Measurements from ENCODE around the gene NELFA.

The NELFA gene

DNA sequence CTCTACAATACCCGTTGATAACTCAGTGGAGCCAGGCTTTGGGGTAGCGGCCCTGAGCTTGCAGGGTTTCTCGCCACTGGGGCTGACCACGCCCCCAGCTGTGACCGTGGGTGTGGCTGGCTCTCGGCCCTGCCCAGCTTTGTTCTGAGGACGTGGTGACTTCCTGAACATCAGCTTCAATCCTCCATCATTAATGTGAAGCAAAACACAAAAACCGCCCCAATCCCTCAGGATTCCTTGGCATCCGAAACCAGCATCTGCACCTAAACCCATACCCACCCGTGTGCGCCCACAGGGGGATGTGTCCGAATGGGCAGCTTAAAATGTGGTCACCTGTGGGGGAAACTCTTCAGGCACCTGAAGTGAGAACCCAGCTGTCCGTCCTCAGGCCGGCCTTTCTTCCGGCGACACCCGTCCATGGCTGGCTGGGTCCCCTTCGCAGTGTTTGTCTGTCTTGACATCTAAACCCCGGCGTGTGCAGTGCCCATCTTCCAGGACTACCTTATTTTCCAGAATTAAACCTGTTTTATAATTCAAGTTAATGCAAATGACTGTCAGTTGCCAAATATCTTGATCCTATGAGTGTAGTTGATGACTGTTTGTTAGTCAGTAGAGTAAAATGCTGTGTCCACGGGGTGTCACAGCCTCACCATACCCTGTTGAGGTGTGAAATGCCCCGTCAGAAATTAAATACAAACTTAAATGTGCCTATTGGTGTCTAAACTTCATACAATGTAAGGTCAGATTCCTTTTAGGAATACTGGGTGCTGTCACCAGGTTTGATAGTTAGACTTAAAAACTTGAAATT lies 27.3 kb downstream of the NELFA start:
- DNase-seq: no peak

DNA sequence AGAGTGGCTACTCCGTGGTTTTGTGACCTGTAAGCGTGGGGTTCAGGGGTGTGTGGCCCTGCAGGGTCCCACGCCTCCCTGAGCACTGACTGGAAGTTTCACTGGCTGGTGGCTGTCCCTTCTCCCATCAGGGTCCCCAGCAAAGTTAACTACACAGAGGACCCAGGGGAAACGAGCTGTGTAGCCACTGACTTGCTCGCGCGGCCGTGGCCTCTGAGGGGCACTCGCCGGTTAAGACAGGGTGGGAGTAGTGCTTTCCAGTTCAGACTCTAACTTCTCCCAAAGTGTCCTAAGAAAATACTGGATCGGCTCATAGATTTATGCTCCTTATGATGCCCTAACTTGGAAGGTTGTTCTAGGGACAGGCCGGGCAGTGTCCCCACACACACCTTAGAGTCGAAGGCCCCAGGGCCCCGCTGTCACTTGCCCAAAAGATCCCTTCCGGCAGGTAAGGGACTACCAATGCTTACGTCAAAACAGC lies 28.2 kb downstream of the NELFA start:
- DNase-seq: no peak

DNA sequence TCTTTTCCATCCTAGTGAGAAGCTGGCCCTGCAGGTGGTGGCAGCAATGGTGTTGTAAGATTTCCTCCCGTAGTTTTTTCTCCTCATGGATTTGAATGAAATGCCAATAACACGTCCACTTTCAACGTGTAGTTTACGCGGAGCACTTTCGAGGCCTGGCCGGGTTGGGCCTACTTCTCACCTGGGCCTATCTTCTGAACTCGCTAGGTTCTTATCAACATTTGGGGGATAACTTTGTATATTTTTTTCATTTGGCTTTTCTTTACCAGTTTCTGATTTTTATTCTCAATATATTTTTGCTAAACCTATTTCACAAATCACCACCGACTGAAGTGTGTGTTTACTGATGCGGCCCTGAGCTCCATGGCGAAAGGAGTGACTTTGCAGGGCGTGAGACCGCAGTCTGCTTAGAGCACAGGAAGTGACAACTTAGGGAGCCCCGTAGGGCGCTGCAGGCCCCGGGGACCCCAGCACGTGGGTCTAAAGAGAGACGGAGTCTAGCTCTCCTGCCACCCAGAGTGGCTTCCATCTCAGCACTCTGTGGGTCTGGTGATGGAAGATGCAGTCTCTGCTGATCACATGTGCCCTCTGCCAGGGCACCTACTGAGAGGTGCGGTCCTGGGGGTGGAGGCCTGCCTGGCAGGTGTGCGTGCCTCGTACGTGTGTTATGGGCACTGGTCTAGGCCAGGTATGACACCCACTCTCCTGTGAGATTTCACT lies 29.1 kb downstream of the NELFA start:
- DNase-seq: no peak

DNA sequence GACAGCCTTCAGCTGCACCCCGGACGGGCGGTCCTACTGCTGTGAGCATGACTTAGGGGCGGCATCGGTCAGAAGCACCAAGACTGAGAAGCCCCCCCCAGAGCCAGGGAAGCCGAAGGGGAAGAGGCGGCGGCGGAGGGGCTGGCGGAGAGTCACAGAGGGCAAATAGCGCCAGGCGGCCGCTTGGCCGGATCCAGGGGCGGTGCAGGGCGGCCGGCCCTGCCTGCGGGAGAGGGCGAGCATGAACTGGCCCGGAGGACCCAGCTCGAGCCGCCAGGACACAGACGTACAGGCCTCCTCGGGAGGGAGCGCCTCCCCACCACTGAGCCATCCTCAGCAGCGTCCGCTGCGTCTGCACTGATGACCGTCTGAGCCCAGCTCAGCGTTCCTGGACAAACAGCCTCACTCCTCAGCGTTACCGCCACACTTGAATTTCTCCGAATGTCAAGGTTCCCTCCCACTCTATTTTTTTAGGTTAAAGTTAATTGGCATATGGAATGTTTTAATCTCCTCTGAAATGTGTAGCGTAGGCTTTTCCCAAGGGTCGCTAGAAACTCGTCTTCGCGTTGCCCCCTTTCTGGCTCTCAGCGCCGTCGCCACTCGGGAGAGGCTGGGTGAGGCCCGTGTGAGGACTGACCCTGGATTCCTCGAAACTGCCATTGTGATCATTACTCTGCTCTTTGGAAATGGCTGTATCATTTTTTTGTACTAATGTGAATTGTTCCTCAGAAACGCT lies 29.9 kb downstream of the NELFA start:
- no peak for DNase-seq

DNA sequence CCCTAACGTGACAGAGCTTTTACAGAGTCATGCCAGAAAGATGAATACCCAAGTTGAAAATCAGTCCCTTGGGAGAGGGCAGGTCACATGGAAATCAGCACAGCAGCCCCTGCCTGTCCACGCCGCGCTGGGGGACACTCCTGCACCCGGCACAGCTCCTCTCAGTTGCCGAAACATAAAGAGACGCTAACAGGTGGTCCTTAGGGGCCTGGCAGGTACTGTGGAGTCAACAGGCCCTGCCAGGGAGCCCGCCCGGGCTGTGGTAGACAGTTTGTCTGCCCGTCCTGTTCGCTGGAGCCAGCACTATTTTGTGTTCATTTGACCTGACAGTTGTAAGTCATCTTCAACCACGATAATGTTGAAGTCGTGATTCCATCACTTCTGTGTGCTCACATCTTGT lies 30.5 kb downstream of the NELFA start:
- DNase-seq: no peak

DNA sequence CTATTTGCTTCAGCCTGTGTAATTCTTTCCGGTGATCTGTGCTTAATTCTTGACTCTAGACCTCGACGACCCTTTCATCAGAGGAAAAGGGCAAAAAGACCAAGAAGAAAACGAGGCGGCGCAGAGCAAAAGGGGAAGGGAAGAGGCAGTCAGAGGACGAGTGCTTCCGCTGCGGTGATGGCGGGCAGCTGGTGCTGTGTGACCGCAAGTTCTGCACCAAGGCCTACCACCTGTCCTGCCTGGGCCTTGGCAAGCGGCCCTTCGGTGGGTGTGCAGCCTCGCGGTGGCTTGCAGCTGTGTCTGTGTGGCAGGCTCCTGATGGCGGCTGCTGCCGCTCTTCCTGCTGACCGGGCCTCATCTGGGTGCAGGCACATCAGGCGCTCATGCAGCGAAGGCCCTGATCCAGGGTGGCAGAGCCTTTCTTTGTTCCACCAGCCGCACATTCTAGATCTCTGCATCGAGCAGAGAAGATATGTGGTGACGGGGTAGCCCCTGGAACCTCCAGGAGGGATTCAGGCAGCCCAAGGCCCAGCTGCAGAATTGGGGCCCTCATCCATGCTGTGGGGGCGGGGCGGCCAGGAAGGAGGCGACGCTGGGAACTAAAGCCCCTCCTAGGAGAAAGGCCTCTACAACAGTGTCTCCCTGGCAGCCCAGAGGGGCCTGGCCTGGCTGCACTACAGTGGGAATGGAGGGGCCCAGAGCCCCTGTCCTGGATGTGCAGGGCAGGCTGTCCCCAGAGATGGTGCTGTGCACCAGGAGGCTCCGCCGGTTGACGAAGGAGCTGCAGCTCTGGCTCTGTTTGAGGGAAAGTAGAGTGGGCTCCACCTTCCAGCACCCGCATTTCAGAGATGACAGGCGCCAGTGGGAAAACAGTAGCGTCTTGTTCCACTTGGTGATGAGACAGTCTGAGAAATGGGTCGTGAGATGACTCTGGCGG lies 32.1 kb downstream of the NELFA start:
- DNase-seq: no peak

DNA sequence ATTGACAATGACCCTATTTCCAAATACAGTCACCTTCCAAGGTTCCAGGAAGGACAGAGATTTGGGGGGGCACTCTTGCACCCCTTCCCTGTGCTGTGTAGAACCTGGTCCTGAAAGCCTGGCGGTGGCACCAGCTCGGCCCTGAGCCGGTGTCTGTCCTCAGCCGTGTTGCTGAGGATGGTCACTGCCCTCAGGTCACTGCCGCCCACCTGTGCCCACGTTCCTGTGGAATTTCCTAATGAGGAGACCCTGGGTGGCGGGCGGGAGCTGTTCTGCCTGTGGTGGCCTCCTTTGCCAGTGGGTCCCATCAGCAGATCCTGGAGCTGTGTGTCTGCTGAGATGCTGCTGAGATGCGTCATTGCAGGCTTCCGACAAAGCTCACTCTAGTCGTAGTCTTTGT lies 32.9 kb downstream of the NELFA start:
- no peak for DNase-seq

DNA sequence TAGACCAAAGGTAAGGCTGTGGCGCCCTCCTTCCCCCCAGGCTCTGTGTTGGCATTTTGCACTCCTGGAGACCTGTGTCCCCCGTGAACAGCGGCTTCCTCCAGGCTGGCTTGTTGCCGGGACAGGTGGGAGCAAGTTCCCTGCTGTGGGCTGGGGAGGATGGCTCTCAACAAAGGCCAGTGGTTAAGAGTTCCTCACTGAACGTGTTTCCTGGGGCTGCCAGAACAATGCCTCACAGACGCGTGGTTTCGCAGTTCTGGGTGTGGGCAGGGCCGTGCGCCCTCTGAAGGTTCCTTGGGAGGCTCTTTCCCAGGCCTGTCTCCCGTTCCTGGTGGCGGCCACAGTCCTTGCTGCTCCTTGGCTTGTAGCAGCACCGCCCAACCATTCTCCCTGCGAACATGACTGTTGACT lies 33.4 kb downstream of the NELFA start:
- no peak for DNase-seq

DNA sequence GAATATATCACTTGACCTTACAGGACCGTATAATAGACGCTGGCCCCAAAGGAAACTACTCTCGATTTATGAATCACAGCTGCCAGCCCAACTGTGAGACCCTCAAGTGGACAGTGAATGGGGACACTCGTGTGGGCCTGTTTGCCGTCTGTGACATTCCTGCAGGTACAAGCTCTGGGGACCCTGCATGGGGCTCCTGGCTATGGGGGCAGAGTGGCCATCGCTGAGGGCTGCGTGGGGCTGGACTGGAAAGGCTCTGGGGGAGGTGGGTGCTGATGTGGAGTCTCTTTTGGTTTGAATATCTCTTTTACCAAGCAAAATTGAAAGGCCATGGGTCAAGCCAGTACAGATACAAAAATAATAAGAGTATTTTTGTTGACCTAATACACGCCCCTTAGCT lies 33.9 kb downstream of the NELFA start:
- DNase-seq: no peak

DNA sequence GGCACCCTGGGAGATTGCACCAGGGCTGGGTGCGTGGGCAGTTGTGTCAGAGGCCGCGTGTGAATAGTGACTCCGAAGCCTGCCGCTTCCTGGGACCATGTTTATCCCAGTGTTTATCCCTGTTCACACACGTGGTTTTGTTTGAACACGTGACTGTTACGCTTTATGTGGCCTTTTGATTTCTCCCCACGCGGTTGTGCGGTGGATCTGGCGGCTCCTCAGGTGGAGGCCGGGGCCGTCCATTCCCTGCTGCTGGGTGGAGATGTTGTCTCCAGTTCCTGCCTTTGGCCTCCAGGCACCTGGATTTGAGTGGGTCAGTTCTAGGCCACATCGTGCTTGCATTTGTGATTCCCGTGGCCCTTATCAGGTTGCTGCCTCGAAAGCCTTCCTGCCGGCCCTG lies 35.1 kb downstream of the NELFA start:
- no peak for DNase-seq

DNA sequence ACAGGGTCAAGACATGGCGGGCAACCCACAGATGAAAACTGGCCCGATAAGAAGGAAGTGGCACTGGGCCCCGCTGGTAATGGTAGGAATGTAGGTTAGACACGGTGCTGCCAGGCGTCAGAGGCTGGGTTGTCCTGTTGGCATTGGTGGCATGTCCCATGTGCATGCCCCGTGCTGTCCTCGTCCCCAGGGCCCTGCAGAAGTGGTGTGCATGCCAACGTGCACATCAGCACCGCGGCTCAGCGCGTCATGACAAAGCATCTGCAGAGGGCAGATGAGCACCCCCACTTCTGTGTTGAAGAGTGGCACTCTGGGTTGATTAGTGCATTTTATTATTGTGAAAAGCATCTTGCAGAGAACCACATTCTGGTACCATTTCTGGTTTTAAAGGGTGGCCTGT lies 35.6 kb downstream of the NELFA start:
- DNase-seq: no peak

DNA sequence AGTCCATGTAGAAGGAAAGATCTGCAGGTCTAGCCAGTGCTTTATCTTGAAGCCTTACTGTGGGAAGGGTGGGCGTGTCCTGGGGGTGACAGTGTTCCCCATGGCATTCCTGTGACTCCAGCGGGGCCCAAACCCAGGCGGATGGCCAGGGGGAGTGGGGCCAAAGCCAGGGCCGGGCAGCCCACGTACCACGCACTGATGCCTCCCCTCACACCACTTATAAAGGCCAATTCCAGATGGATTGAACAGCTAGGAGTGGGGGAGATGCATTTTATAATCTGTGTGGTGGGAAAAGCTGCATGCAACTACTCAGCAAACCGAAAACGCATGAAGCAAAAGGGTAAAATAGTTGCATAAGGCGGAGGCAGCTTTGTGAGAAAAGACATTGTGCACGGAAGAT lies 36.4 kb downstream of the NELFA start:
- DNase-seq: no peak

DNA sequence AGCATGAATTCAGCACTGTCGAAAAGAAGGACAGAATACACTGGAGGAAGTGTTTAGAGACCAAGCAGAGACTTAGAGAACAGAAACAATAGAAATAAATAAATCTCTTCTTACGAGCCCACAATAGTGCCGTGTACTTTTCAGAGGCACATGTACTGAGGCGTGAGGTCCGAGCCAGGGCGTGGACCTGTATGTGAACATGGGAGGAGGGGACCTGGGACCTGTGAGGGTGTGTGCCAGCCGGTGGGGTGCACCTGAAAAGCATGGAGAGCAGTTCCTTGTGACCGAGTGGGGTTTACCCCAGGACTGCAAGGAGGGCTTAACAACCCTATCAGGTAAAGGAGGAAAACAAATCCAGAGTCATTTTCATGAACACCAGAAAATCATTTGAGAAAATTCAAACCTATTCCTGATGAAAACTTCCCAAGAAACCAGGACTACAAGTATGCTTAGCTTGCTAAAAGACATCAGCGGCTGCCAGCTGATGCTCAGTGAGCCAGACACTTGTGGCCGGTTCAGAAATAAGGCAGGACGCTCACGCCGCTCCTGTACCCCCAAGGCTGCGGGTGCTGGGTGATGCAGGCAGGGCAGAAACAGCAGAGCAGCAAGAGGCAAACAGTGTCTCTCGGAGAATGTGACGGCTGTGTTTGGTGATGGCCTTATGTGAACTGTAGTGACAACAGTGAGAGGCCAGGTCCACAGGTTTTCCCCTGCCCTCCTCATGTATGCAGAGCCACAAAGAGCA lies 37.1 kb downstream of the NELFA start:
- no peak for DNase-seq

DNA sequence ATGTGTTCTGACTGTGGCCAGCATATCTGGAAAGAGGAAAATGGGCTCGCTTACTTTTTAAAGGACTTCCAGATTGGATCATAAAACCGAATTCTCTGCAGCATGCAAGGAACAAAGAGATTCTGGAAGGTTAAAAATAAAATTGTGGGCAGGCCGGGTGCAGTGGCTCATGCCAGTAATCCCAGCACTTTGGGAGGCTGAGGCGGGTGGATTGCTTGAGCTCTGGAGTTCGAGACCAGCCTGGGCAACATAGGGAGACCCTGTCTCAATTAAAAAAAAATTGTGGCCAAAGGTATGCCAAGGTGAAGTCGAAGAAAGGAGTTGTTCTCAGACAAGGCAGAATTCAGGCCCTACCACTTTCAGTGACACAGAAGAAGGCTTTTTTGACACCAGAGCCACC lies 37.8 kb downstream of the NELFA start:
- no peak for DNase-seq

DNA sequence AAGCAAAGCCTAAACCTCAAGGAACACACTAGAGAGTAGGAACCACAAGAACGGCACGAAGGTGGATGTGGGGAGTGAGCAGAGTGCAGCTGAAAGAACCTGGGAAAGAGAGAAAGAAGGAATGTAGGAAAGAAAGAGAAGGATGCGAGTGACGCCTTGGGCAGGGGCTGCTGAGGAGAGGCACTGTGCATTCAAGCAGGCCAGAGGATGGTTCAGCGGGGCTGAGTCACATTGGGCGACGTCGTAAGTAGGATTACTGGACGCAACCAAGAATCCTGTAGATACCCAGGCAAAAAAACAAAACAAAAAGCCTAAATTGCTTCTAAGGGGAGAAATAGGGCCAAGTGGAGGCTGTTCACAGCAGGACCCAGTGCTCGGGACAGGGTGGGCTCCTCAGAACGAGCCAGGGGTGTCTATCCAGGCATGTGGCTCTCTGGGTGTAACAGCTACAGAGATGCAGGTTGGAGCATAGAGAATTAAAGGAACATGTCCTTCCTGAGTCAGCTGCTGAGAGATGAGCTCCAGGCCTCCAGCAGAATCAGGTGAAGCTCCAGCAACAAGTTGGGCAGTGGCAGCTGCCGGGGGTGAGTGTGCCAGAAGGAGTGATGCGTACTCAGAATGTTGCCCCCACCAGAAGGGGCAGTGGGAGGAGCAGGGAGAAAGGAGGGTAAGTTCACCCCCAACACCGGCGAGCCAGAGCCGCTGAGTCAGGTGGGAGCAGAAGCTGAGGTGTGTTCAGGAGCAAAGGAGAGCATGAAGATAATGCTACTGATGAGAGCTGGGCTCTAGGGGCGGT lies 38.6 kb downstream of the NELFA start:
- no peak for DNase-seq

DNA sequence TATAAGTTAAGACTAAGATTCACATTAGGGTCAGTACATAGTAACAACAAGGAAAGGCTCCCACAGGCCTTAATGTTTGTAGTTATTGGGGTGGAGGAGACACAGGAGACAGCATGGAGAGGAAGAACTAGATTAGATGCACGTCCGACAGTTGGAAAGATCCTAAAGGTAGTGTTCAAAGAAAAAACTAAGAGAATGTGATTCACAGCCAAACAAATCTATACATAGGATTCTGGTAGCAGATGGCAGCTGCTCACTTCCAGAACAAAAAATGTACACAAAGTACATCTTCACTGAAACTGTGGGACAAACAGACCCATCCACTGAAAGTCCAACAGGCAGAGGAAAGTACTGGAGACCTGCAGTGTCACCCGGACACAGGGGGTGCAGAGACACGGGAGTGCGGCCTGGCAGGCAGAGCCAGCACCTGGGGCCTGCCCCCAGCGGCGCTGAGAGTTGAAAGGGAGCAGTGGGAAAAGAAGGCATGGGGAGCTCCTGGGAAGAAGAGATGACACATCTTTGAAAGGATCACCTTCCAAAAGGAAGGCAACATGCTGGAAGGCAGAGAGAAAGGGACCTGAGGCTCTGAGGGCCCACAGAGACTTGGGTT lies 40.0 kb downstream of the NELFA start:
- no peak for DNase-seq

DNA sequence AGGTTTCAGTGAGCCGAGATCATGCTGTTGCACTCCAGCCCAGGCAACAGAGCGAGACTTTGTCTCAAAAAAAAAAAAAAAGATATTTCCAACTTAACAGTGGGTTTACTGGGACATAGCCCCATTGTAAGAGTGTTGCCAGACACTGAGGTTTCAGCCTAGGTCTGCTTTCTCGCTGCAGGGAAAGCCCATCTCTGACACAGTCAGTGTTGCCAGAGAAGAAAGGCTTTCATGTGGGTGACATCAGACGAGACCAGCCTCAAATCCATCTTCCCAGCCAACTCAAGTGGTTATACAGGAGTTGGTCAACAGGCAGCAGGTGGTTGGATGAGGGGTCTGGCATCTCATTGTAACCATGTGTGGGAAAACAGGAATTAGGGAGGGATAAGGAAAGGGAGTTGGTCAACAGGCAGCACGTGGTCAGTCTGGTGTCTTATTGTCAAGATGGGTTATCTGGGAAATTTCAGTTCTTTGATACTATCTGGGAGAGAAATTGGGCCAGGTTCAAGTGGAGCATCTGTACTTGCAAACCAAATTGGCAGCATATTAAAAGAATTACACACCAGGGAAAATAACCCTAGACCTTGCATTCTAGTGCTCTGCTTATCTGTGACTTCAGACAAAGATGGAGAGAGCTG lies 41.1 kb downstream of the NELFA start:
- DNase-seq: no peak

DNA sequence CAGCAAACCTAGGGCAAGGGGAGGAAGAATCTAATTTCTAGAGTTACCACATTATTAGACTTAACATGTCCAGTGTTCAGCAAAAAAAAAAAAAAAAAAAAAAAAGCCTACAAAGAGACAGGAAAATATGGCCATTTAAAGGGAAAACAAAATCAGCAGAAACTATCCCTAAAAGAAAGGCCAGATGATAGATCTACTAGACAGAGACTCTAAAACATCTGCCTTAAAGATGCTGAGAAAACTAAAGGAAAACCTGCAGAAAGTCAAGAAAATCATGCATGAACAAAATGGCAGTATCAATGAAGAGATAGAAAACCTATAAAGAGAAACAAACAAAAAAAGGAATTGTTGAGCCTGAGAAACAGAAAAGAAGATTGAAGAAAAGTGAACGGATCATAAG lies 43.8 kb downstream of the NELFA start:
- no peak for DNase-seq

DNA sequence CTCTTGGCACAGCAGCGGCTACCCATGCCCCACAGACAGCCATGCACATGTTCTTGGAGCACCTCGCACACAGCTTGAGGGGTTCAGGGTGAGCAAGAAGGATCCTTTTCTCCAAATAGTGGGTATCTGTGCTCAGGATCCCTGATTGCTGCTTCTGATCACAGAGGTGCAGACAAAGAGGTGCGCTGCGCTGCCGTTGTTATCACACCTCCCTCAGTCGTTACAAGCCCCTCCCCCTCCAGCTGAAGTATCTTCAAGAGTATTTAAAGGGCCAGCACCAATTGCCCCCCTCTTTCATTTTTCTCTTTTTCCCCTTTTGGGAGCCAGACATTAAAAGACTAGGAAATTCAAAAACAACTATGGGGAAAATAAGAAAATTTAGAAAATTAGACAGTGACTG lies 44.3 kb downstream of the NELFA start:
- DNase-seq: no peak

DNA sequence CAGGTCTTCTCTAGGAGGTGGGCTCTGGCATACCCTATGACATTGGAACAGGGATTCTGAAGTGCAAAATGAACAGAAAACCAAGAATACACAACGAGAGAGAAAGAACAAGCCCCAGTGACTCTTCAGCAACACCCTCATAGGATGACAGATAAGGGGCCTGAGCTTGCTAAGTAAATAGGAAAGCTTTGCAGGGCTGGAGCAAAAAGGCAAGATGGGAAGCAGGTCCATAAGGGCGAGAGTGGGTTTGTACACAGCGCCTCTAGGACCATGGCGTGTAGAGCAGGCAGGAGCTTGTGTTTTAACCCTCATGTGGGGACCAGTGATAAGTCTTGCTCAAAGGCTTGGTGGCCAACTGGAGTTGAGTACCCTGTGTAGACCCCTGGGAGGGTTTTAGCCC lies 45.8 kb downstream of the NELFA start:
- DNase-seq: no peak

Measured in activated T-cell treated with anti-CD3 and anti-CD28 coated beads for 4 hours (primary cell).